NCI-H345 treated with DMSO at 0.1 percent for 48 hours (cell line): ENCODE data around the gene BCAT1.

ENCODE experiments used
- DNase-seq: peaks from one replicate; lab custom pipeline; 2025; ENCODE audit not compliant: unreplicated experiment; lab: John Stamatoyannopoulos, UW

The BCAT1 gene

DNA sequence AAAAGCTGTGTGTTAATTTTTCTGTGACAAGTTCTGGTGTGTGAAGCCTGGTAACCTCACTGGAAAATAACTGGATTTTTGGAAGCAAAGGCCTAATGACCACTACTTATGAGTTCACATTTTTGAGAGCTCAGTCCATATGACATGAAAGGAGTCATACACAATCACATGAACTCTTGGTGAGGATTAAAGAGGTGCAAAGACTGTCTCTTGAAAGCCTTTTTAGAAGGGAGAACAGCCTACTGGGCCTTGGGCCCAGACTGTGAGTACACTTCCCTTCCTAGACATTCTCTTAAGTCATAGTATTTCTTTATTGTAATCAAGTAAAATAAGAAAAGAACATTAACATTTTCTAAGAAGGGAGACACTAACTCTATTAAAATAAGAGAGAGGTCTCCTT is 176.1 kb downstream of the BCAT1 start:
- DNase-seq: no peak

DNA sequence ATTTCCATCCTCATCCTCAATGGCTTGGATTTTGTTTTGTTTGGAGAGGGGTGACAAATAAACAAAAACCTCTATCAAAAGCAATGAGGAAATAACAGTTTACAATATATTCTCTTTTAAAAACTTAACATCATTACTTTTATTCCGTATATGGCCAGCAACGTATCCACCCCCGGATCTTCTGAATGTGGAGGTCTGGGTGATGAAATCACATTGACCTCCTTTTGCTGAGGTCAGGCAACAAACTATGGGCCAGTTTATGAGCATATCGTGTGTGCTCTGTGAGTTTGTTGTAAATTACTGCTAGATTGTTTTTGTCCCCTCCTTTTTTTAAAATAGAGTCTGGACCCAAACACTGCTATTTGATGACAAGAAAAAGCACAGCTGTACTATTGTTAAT is 178.1 kb downstream of the BCAT1 start:
- no peak for DNase-seq

DNA sequence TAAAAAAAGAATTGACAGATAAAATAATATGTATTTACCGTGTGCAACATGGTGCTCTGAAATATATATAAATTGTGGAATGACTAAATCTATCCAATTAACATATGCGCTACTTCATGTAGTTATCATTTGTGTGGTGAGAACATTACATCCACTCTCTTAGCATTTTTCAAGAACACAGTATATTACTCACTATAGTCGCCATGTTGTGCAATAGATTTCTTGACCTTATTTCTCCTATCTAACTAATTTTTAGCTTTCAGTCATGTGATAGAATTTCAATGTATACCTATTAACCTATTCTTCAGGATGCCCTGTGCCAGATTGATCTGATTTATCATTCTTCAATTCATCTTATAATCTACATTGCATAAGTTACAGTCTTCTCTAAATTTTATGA is 178.6 kb downstream of the BCAT1 start:
- DNase-seq: no peak

DNA sequence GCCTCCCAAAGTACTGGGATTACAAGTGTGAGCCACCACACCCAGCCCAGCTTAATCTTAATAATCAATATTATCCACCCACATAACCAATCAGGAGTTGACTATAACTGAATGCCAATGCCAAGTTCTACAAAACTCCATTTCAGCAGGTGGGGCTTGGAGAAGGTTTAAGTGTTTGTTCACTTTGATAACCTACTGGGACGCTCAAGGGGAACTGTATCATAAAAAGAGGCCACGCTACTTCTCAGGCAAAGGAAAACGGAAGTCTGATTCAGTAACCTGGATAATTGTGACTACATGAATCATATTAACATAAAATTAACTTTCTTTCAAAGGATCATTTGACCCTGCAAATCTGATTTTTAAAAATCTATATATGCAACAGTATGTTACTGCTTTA is 179.2 kb downstream of the BCAT1 start:
- DNase-seq: no peak

DNA sequence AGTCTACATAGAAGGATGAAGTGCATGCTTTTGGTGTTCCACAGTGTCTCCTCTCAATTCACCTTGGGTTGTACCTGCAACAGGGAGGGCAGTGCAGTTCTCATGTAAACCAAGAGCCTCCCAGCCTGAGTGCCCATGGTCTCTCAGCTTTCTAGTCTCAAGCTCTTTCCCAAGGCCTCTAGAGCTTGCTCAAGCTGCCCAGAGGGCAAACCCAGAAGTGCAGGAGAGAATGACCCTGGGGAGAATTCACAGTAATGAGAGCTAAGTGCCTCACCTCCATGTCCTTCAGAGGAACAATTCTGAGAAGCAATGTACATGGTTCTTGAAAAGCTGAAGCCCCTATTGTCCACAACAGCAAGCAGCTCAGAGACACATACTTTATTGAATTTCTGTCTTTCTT is 180.5 kb downstream of the BCAT1 start:
- DNase-seq: no peak

DNA sequence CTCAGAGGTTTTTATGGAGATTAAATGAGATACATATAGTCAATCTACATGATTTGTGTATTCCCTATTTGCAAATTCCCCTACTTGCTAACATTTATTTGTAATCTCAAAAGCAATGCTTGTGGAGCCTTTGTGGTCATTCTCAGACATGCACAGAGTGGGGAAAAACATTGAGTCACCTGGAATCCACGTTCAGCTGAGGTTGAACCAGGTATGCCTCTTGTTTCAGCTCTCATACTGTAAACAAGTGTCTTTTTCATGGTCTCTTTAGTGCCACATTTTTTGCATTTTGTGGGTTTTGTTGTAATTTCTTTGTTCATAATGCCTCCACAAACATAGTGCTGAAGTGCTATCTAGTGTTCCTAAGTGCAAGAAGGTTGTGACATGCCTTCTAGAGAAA is 181.9 kb downstream of the BCAT1 start:
- DNase-seq: no peak

DNA sequence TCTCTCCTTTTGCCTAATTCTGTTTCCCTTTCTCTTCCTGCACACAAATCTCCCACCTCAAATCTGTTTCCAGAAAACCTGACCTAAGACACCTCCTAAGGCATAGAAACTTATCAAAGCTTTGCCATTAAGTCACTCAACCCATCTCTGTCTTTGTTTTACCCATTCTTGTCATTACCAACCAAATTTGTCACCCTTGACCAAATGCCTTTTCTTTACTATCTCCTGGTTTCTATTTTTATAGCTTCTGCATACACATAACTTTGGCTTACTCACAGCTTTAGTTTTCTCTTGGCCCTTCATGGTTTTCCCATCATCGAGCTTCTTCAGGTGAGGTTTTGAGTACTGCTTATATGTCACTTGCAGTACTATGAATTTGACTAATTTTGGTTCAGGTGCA is 184.2 kb downstream of the BCAT1 start:
- no peak for DNase-seq

DNA sequence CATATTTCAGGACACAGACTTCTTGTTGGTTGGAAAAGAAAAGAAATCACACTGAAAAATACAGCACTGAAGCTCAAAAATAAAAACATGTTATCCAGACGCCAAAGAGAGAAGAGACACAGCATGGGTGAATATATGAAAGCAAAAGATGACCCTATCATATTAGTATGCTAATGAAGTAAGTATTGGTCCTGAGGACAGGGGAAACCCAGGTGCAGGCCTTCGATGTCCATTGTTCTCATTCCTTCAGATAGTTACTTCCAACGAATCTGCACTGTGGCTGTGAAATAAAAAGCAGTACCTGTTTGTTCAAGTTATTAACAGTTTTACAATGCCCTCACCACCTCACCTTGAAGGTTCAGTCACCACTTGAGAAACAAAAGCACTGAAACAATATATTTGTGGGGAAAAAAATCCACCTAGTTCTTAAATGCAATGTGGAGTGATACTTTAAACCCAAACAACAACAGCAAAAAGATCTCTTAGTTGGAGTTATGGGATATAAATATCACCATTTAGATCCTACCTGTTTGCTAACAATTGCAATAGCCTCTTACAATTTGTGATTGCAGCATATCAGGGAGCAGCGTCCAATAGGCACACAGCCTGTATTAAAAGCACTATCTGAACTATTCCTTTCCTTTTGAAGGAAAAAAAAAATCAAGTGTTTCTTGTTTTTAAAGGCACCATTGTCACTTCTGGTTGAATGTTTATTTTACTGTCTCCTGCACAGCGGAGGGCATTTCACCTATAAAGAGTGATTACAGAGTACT is 188.1 kb downstream of the BCAT1 start:
- DNase-seq: no peak

DNA sequence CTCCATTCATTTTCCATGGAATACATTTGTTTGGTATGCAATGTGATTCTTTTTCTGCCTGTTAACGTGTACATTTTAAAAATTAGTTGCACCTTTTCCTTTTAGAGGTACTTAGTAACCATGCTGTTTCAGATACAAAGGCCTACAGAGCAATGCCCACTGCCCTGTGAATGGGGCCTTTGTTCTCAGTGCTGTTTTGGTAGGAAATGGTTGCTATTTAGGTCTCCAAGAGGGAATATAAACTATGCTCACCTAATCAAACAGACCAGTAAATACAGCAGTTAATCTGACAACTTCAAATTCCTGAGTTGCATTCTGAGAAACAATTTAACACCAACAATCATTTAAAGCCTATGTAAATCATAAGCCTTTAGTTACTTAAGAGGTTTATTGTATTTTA is 188.7 kb downstream of the BCAT1 start:
- DNase-seq: no peak
